ENCODE results near the gene KCNJ15.
A peak's percentile ranks its signal among the peaks of the same experiment; 100 is the strongest.

KCNJ15 gene

GRCh38 chr21:38355992-38356781 lies 99.4 kb downstream of the KCNJ15 start:
- peak; percentile 63 for DNase-seq (ENCODE audit: low spot score)
